GM19463 (cell line): ENCODE data around the gene ENAH.

Experiments used
- ATAC-seq: cut with Tn5 transposase; IDR thresholded peaks from one replicate; pipeline ENCODE4 v1.9.1; 2021; ENCODE audit warnings: mild to moderate bottlenecking, moderate library complexity; ENCODE audit not compliant: unreplicated experiment

The ENAH gene

DNA sequence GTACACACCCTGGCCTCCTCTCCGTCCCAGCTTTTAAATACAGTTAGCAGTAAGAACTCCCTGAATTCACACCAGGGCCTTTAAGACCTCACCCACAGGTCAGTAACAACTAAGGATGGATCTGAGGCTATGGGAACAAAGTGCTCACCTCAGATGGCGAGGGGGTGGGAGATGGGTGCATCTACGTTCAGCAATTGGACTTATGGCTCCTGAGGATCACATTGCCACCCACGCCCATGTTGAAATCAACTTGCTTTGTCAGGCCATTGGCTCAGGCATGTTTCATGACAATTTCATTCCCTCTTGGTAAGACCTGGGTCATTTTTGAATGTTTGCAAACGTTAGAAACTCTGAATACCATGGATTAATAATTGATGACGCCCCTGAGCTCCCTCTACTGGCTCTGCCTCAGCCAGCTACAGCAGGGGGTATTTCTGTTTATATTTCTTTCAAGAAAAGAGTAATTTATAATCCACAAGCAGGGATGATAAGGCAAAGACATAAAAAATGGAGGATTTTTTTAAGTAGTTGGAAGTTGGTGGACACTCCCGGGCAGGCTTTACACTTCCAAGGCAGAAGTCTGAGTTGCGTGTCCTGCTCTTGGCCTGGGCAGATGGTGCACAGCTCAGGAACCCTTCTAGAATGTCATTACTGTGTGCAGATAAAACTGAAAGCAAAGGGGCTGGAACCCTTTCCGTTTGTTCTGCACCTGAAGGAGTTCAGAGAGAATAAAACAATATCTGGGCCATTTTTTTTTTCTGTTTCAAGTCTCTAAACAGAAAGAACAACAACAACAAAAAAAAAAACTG is 211.4 kb downstream of the ENAH start:
- peak; percentile 38 for ATAC-seq

DNA sequence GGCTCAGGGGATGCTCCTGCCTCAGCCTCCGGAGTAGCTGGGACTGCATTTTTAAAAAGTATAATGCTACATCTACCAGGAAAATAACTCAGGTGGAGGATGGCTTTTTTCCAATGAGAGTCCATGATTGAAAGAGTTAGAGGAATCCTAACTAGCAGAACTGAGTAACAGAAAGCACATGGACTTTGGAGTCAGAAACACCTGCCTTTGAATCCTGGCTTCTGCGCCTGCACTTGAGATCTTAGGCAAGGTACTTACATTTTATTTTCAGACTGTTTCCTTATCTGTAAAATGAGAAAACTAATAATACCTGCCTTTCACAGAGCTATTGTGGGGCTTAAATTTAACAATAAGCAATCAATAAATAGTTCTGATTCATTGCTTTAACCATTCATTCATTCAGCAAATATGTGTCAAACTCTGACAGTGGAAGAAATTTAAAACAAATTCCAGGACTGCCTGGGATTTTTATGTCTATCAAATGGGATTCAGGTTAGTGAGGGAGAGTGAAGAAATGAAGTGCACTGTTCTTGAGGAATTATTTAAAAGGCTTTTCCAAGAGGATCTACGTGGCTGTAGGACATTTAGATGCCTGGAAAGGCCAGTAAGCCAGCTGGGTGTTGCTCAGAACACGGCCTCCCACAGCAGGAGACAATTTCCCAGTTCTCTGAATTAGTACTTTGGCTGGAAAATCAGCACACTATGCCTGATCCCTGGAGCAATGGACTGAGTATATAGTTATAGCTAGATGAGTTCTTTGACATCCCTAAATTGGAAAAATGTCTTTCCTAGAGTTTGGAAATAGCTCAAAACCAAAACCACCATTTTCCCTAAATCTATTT is 212.3 kb downstream of the ENAH start:
- ATAC-seq, result no peak

DNA sequence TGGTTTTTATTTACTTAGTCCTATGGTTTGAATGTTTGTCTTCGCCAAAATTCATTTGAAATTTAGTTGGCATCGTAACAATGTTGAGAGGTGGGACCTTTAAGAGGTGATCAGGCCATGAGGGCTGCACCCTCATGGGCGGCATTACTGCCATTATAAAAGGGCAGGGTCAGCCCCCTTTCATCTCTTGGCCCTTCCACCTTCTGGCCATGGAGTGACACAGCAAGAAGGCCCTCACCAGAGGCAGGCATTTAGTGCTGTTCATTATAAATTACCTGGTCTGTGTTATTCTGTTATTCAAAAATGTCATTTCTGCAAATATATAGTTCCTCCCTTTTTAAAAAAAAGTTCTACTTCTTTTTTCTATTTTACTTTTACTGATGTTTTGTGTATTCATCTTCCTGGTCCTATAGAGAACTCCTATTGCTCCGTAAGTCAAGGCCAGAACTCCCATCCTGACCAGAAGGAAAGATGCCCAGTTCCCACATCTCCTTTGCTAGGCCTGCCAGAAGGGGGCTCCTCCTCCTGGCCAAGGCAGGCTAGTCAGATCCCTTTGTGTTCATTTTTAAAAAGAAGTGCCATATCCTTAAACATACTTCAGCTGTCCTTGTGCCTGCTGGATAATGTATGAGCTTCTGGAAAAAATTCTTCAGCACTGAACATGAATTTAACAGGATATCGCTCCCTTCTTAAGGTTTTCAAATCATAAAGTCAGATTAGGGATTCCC is 215.0 kb downstream of the ENAH start:
- ATAC-seq, result no peak
